ENCODE data around the gene ZCCHC24.

The ZCCHC24 gene

DNA sequence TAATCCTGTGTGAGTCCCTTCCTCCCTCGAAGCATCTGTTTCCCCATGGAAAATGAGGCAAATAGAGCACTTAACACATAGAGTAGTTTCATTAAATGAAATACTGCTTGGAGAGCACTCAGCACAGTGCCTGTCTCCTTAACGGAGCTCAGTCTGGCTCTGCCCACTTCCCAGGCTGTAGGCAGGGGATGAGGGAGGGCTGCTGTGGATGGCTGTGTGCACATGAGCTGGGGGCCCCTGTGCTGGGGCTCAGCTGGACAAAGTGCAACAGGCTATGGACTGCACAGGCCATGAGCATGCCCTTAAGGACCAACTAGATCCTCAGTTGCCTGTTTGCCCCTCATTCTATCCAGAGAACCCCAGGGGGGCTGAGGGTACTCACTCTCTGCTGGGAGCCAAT is 14.5 kb downstream of the ZCCHC24 start:
- DNase-seq = peak; percentile 58

- DNase-seq = no peak
Measured at GRCh38 chr10:79430325-79430905, 15.0 kb downstream of the ZCCHC24 start.

DNA sequence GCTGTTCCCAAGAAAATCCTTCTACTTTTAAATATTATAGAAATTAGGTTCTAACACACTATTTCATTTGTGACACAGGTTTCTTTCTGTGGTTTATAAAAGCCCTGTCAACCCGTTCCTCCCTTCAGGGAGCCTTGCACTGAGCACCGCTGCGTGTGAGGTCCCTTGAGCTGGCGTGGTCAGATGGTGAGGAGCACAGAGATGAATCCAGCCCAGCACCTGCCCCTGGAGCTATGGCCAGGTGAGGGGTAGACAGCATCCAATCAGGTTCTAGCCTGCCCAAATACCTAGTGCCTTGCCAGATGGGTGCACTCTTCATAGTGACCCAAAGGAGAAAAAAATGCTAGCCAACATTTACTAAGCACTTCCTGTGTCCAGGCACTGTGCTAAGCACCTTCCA is 15.7 kb downstream of the ZCCHC24 start:
- DNase-seq = no peak

- no peak for DNase-seq
Measured at GRCh38 chr10:79427965-79428364, 17.5 kb downstream of the ZCCHC24 start.

- DNase-seq = no peak
Measured at GRCh38 chr10:79425074-79425532, 20.3 kb downstream of the ZCCHC24 start.

- no peak for DNase-seq
Measured at GRCh38 chr10:79424221-79425073, 21.0 kb downstream of the ZCCHC24 start.

DNA sequence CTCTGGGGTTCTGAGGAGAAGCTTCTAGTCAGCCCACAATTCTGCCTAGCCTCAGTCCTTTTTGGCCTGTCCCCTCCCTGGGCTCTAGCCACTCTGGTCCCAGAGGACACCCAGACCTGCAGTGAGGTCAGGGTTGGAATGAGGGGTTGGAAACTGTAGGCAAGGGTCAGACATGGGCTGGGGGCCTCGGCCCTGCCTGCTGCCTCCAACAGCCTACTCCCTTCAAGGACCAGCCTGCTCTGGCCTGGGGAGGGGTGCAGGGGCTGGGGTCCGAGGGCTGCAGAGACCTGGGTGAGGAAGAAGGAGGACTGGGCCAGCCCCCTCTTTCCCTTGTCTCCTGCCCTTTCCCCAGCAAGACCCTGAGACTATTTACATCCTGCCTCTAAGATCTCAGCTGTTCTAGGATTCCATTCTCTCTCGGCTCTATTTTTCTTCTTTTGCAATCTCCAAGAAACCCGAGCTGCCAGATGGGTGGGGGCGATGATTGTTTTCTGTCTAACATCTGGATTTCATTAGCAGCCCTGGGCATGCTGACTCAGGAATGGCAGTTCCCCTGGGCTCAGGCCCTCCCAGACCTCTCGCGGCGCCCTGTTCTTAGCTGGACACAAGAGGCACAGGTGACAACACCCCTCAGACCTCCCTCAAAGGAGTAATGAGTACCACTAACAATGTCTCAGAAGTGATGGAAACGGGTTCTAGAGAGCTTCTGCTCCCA is 23.1 kb downstream of the ZCCHC24 start:
- no peak for DNase-seq

DNA sequence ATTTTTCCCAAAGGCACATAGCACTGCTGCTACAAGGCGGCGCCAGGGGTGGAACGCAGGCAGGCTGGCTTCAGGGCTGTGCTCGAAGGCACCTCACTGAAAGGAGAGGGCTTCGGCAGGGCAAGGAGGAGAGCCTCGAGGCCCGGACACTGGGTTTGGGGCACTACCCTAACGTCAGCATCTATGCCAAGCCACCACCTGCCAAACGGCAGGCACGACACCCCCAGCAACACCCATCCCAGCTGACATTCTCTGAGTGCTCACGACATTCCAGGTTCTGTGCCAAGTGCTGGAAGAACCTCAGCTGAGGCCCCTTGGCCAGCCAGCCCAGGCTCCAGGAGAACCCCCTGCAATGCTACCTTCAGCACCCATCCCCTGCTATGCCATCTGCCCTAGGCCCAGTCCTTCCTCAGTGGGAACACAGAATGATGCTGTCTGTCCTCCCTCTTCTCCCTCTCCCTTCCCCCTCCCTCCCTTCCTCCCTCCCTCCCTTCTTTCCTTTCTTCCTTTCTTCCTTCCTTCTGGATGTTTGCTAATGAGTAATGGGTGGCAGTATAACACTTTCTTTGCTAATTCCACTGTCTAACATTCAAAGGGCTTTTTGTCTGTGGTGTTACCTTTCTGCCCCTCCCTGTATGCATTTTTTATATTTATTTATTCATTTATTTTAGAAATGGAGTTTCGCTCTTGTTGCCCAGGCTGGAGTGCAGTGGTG is 24.3 kb downstream of the ZCCHC24 start:
- no peak for DNase-seq

GRCh38 chr10:79418886-79419595 is 26.4 kb downstream of the ZCCHC24 start:
- DNase-seq = no peak

- no peak for DNase-seq
Measured at GRCh38 chr10:79418274-79418673, 27.1 kb downstream of the ZCCHC24 start.

- no peak for DNase-seq
Measured at GRCh38 chr10:79417731-79418130, 27.7 kb downstream of the ZCCHC24 start.

DNA sequence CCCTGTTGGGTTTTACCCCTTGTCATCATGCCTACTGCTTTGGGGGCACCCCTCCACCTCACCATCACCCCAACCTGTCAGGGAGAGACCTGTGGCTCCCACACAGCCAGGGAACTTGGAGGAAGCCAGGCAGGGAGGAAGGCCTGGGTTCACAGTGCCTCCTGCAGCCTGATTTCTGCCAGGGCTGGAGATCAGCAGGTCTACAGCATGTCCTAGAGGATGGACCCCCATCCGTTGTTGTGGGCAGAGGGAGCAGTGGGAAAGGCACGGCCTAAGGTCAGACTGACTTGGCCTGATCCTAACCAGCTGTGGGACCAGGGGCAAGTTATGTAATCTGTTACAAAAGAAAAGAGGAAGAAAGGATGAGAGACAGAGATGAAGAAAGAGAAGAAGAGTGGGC is 28.2 kb downstream of the ZCCHC24 start:
- no peak for DNase-seq

- DNase-seq = no peak
Measured at GRCh38 chr10:79416578-79417255, 28.7 kb downstream of the ZCCHC24 start.

GRCh38 chr10:79415736-79416577 is 29.5 kb downstream of the ZCCHC24 start:
- no peak for DNase-seq

DNA sequence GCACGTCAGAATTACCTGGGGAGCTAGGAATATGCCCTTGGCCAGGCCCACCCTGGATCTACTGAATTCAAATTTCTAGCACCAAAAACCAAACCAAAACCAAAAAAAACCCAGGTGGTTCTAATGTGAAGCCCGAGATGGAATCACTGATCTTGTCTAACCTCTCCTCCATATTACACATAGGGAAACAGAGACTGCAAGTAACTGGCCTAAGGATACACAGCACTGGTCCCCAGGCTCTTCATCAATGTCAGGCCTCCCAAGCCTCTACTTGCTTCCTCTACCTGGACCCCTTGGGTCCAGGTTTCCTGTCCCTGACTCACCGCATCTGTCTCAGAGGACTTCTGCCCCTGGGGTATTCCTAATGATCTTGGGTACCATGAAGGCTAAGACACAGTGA is 30.7 kb downstream of the ZCCHC24 start:
- no peak for DNase-seq

DNA sequence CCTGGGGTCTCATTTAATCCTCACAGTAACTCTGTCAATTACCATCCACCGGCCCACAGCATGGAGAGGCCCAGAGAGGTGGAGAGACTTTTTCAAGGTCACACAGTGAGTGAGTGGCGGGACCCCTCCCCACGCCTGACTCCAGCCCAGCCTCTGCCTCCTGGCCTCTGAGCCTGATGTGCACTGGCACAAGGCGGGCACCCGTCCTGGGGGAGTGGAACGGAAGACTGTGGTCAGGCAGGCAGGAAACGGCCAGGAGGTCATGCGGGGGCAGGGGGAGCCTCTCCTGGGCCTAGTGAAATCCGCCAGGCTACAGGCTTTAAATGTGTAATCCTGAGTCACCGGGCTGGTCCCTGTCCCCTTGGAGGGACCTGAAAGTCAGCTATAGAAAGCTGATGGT is 32.2 kb downstream of the ZCCHC24 start:
- no peak for DNase-seq

- DNase-seq = no peak
Measured at GRCh38 chr10:79412516-79412915, 32.9 kb downstream of the ZCCHC24 start.

DNA sequence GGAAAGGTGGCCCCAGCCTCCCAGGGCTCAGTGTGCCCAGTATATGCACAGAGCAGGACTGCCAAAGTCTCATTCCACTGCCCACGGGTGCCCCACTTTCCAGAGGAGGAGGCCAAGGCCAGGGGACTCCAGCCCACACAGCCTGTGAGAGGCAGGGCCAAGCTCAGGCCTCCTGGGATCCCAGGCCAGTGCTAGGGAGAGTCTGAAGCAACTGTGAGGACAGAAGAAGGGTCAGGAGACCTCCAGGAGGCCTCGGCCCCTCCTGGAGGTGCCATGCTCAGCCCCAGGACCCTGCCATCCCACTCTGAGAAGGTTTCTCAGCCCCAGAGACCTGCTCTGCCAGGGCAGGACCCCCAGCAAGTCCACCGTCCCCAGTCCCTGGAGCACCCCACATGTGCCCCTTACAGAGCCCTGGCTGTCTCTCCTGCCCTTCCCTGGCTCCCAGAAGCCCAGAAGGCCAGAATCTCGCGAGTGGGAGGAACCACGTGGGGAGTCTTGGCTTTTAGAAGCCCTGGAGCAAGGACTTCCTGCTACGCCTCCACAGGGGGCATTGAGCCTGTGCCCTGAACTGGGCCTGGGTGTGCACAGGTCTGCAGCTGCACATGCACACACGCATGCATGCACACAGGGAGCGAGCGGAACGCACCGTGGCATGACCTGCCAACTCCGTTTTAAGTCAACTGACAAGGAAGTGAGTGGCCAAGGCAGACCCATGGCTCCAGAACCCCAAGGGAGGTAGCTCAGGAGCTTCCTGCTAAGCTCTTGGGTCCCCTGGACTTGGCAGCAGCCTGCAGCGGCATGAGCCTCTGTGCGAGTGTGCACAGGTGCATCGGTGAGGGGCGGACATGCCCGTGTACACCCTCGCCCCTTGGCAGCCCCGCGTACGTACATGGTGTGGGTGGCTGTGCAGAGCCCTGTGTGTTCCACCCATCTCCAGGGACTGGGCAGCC is 33.6 kb downstream of the ZCCHC24 start:
- no peak for DNase-seq

DNA sequence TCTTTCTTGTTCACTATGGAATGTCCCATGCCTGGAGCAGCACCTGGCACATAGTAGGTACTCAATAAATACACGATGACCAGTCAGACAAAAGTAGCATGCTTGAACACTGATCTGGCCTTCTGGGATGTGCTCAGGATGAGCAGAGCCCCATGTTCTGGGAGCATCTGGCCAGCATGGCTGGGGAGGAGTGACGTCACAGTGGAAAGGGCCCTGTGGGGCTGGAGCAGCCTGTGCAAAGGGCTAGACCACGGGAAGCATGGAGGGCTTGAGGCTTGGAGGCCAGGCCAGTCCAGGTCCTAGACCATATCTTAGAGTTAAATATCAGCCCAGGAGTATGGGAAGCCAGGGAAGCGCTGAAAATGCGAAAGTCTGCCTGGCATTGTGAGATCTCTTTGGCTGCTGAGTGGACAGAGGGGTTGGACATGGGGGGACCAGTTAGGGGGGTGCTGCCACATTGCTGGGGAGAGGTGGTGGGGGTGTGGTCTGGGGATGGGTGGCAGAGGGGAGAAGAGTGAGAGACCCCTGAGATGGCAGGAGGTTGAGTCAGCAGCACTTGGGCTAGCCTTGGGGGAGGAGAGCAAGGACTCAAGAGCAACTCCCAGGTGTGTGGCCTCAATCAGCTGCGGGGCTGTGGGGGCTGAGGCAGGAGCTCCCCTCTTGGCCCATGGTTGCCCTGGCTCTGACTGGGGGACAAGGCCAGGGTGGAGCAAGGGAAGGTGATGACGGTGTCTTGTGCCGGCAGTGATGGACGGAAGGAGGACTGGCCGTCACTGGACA is 34.9 kb downstream of the ZCCHC24 start:
- no peak for DNase-seq
